ENCODE data around the gene PICALM. TPM values are rescaled to one million over a fixed set of nuclear protein-coding genes. Genes with fewer than 3 reads are reported as not detected.
"Not testable (repeated sequence)": the region's sequence is repeated elsewhere in the genome, so short reads cannot be mapped to it uniquely, and the experiment has no call there.

The PICALM gene
- total RNA-seq, 1 donor from 2014 or later = 137 TPM

GRCh38 chr11:86091086-86091485, 22.2 kb upstream of the PICALM start:
- H3K4me1 Mint-ChIP-seq (ENCODE audit: unreplicated experiment) = no peaks in the 10 kb centered on the region
- H3K9me3 Mint-ChIP-seq = no peaks in the 10 kb centered on the region
- H3K27ac Mint-ChIP-seq = no peak overlapping the region
- no peak for DNase-seq (ENCODE audit: extremely low spot score, unreplicated experiment)
- TF ChIP-seq, protein P1, sequence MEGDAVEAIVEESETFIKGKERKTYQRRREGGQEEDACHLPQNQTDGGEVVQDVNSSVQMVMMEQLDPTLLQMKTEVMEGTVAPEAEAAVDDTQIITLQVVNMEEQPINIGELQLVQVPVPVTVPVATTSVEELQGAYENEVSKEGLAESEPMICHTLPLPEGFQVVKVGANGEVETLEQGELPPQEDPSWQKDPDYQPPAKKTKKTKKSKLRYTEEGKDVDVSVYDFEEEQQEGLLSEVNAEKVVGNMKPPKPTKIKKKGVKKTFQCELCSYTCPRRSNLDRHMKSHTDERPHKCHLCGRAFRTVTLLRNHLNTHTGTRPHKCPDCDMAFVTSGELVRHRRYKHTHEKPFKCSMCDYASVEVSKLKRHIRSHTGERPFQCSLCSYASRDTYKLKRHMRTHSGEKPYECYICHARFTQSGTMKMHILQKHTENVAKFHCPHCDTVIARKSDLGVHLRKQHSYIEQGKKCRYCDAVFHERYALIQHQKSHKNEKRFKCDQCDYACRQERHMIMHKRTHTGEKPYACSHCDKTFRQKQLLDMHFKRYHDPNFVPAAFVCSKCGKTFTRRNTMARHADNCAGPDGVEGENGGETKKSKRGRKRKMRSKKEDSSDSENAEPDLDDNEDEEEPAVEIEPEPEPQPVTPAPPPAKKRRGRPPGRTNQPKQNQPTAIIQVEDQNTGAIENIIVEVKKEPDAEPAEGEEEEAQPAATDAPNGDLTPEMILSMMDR (conservative IDR thresholded peaks at IDR 0.05) = no peak
- H3K27me3 Mint-ChIP-seq = no peaks in the 10 kb centered on the region
- H3K4me3 Mint-ChIP-seq = no peak overlapping the region
- no peaks in the 10 kb centered on the region for H3K36me3 Mint-ChIP-seq

DNA sequence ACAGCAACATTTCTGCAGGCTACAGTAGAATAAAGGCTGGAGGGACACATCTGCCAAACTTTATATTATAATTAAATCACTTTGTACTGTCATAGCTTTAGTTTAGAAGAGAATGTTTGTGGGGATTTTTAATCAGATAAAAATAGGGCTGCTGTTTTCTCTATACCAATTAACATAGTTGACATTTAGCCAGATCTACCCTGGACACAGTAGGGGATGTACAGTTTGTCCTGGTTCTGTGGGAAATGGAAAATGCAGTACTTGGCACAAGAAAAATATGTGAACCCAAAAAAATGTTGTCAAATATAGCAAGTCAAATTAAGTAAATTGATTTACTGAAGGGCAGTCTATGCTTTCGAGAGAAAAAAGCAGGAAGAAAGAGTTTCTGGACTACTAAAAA, 20.8 kb upstream of the PICALM start:
- DNase-seq (ENCODE audit: extremely low spot score, unreplicated experiment) = no peak
- H3K27me3 Mint-ChIP-seq = no peaks in the 10 kb centered on the region
- H3K9me3 Mint-ChIP-seq = no peaks in the 10 kb centered on the region
- H3K4me1 Mint-ChIP-seq (ENCODE audit: unreplicated experiment) = no peaks in the 10 kb centered on the region
- no peaks in the 10 kb centered on the region for H3K36me3 Mint-ChIP-seq
- TF ChIP-seq, protein P1 (conservative IDR thresholded peaks at IDR 0.05) = no peak
- no peak overlapping the region for H3K4me3 Mint-ChIP-seq
- H3K27ac Mint-ChIP-seq = no peak overlapping the region

- not testable (repeated sequence) for H3K27ac Mint-ChIP-seq; H3K4me1 Mint-ChIP-seq (ENCODE audit: unreplicated experiment); H3K36me3 Mint-ChIP-seq; H3K9me3 Mint-ChIP-seq; DNase-seq (ENCODE audit: extremely low spot score, unreplicated experiment); H3K4me3 Mint-ChIP-seq; H3K27me3 Mint-ChIP-seq
These were observed 18.8 kb upstream of the PICALM start for GRCh38 chr11:86087688-86088087.

- H3K27me3 Mint-ChIP-seq = no peaks in the 10 kb centered on the region
- H3K9me3 Mint-ChIP-seq = no peaks in the 10 kb centered on the region
- no peaks in the 10 kb centered on the region for H3K36me3 Mint-ChIP-seq
- H3K27ac Mint-ChIP-seq = no peak overlapping the region
- TF ChIP-seq, protein P1 (conservative IDR thresholded peaks at IDR 0.05) = no peak
- no peak overlapping the region for H3K4me3 Mint-ChIP-seq
- DNase-seq (ENCODE audit: extremely low spot score, unreplicated experiment) = no peak
- H3K4me1 Mint-ChIP-seq (ENCODE audit: unreplicated experiment) = no peaks in the 10 kb centered on the region
These were observed 18.4 kb upstream of the PICALM start for GRCh38 chr11:86087256-86087655.

DNA sequence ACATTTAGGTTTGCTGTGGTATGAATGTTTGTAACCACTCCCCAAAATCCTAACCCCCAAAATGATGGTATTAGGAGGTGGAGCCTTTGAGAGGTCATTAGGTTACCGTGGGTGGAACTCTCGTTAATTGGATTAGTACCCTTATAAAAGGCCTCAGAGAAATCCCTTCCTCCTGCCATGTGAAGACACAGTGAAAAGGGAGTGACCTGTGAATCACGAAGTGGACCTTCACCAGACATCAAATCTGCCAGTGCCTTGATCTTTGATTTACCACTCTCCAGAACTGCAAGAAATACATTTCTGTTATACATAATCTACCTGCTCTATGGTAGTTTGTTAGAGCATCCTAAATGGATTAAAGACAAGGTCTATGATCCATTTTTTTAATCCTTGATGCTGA, 12.6 kb upstream of the PICALM start:
- no peak for DNase-seq (ENCODE audit: extremely low spot score, unreplicated experiment)
- Mint-ChIP-seq H3K4me1 (ENCODE audit: unreplicated experiment) (no peaks in the 10 kb centered on the region), H3K36me3 (no peaks in the 10 kb centered on the region), H3K9me3 (no peaks in the 10 kb centered on the region), H3K4me3 (no peak overlapping the region), H3K27ac (no peak overlapping the region), H3K27me3 (peaks cover 3% of the 10 kb centered on the region)
- TF ChIP-seq, protein P1 (conservative IDR thresholded peaks at IDR 0.05) = no peak

- TF ChIP-seq, protein P1 (conservative IDR thresholded peaks at IDR 0.05) = no peak
- no peak overlapping the region for H3K4me3 Mint-ChIP-seq
- H3K36me3 Mint-ChIP-seq = no peaks in the 10 kb centered on the region
- DNase-seq (ENCODE audit: extremely low spot score, unreplicated experiment) = no peak
- H3K27me3 Mint-ChIP-seq = peaks cover 3% of the 10 kb centered on the region
- H3K9me3 Mint-ChIP-seq = no peaks in the 10 kb centered on the region
- no peaks in the 10 kb centered on the region for H3K4me1 Mint-ChIP-seq (ENCODE audit: unreplicated experiment)
- H3K27ac Mint-ChIP-seq = no peak overlapping the region
These were observed 10.5 kb upstream of the PICALM start for GRCh38 chr11:86079421-86079820.

All from type B pancreatic cell (in vitro differentiated cells).